ENCODE data around the gene TENT4A. TPM values are rescaled to one million over a fixed set of nuclear protein-coding genes. Genes with fewer than 3 reads are reported as not detected.

TENT4A gene
- total RNA-seq, 1 experiment from 2014 or later = 29.6 TPM

DNA sequence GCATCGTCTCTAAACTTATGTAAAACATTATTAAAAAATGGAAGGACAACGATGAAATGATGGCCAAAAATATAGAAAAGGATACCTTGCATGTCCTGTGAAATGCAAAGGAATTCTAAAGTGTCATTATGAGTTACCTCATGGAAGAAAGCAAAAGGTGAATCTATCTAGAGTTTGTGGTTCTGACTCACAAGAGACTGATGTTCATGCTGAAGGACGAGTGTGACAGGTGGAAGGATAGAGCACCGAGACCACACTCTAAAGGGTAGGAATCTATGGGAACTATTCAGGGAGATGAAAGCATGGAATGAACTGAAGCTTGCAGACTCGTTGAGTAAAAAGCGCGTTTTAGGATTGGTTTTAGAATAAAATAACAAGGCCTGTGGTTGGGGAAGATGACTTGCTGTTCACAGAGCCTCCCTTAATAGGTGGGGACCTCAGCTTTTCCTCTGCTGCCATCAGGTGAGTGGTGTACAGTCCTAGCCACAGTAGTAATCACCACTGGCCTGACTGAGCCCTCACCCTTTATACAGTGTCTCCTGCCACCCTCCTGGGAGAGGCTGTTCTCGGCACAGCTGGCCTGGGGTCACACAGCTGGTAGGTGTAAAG, 11.2 kb downstream of the TENT4A start:
- Histone ChIP-seq H3K27me3 (ENCODE audit: control insufficient read depth, insufficient read depth, low read length) (no peaks in the 10 kb centered on the region), H3K36me3 (ENCODE audit: control insufficient read depth, insufficient read depth, low read length) (no peaks in the 10 kb centered on the region; the same call in 1 of the 2 replicates), H3K27ac (ENCODE audit: low read length) (no peak overlapping the region), H3K4me1 (ENCODE audit: control insufficient read depth, insufficient read depth, low read length) (peaks cover 46% of the 10 kb centered on the region), H3K9me3 (ENCODE audit: control insufficient read depth, insufficient read depth, low read depth, low read length) (no peaks in the 10 kb centered on the region), H3K4me3 (ENCODE audit: low read depth in 2 of 2, low read length in 2 of 2) (no peak overlapping the region)
- no peak for DNase-seq (ENCODE audit: low read depth, low spot score)
- intact Hi-C loops (cut with micrococcal nuclease; ENCODE audit: unreplicated experiment) (no loop called here), in situ Hi-C loops (cut with HindIII; ENCODE audit: low pct_unique_long_range_greater_than_20kb, low sequenced_read_pairs) (no loop called here)
- CTCF ChIA-PET = no interaction called here
- no peak for ATAC-seq
- POLR2A ChIA-PET = no interaction called here
- TF ChIP-seq POLR2AphosphoS5 (IDR thresholded peaks at IDR 0.05; ENCODE audit: low read depth, low read length) (no peak), TCF7L2 (IDR thresholded peaks at IDR 0.05; ENCODE audit: low read depth, low read length) (no peak), SIN3A (IDR thresholded peaks at IDR 0.05; ENCODE audit: borderline replicate concordance, insufficient read depth, low read depth, low read length) (no peak)
- TF ChIP-seq, protein P1, sequence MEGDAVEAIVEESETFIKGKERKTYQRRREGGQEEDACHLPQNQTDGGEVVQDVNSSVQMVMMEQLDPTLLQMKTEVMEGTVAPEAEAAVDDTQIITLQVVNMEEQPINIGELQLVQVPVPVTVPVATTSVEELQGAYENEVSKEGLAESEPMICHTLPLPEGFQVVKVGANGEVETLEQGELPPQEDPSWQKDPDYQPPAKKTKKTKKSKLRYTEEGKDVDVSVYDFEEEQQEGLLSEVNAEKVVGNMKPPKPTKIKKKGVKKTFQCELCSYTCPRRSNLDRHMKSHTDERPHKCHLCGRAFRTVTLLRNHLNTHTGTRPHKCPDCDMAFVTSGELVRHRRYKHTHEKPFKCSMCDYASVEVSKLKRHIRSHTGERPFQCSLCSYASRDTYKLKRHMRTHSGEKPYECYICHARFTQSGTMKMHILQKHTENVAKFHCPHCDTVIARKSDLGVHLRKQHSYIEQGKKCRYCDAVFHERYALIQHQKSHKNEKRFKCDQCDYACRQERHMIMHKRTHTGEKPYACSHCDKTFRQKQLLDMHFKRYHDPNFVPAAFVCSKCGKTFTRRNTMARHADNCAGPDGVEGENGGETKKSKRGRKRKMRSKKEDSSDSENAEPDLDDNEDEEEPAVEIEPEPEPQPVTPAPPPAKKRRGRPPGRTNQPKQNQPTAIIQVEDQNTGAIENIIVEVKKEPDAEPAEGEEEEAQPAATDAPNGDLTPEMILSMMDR (IDR thresholded peaks at IDR 0.05) = no peak
- TF ChIP-seq, protein P2, sequence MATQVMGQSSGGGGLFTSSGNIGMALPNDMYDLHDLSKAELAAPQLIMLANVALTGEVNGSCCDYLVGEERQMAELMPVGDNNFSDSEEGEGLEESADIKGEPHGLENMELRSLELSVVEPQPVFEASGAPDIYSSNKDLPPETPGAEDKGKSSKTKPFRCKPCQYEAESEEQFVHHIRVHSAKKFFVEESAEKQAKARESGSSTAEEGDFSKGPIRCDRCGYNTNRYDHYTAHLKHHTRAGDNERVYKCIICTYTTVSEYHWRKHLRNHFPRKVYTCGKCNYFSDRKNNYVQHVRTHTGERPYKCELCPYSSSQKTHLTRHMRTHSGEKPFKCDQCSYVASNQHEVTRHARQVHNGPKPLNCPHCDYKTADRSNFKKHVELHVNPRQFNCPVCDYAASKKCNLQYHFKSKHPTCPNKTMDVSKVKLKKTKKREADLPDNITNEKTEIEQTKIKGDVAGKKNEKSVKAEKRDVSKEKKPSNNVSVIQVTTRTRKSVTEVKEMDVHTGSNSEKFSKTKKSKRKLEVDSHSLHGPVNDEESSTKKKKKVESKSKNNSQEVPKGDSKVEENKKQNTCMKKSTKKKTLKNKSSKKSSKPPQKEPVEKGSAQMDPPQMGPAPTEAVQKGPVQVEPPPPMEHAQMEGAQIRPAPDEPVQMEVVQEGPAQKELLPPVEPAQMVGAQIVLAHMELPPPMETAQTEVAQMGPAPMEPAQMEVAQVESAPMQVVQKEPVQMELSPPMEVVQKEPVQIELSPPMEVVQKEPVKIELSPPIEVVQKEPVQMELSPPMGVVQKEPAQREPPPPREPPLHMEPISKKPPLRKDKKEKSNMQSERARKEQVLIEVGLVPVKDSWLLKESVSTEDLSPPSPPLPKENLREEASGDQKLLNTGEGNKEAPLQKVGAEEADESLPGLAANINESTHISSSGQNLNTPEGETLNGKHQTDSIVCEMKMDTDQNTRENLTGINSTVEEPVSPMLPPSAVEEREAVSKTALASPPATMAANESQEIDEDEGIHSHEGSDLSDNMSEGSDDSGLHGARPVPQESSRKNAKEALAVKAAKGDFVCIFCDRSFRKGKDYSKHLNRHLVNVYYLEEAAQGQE (IDR thresholded peaks at IDR 0.05; ENCODE audit: insufficient read depth in 1 of 2, low read depth in 2 of 2, low read length in 1 of 2) = no peak
- BruUV-seq (replicated peaks) = no TSS peak

DNA sequence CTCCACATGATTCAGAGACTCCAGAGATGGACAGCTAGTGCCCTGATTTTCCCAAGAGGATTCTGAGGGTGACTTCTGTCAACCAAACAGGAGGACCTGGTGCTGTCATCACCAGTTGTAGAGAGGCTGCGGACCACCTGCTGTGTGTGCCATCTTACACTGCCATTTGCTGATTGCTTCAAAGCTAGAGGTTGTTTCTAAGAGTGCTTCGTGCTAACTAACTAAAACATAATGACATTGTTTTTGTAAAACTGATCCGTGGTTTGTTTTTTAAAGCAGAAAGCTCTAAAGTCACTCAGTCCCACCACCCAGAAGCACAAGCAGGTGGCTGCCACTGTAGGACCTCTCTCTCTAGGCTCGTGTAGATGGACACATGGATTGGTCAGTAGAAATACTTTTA, 12.2 kb downstream of the TENT4A start:
- TF ChIP-seq, protein P2 (IDR thresholded peaks at IDR 0.05; ENCODE audit: insufficient read depth in 1 of 2, low read depth in 2 of 2, low read length in 1 of 2) = no peak
- TF ChIP-seq SIN3A (IDR thresholded peaks at IDR 0.05; ENCODE audit: borderline replicate concordance, insufficient read depth, low read depth, low read length) (no peak), TCF7L2 (IDR thresholded peaks at IDR 0.05; ENCODE audit: low read depth, low read length) (no peak), POLR2AphosphoS5 (IDR thresholded peaks at IDR 0.05; ENCODE audit: low read depth, low read length) (no peak)
- TF ChIP-seq, protein P1 (IDR thresholded peaks at IDR 0.05) = no peak
- intact Hi-C loops (cut with micrococcal nuclease; ENCODE audit: unreplicated experiment) = no loop called here
- Histone ChIP-seq H3K36me3 (ENCODE audit: control insufficient read depth, insufficient read depth, low read length) (no peaks in the 10 kb centered on the region; the same call in 1 of the 2 replicates), H3K27ac (ENCODE audit: low read length) (no peak overlapping the region), H3K27me3 (ENCODE audit: control insufficient read depth, insufficient read depth, low read length) (no peaks in the 10 kb centered on the region), H3K9me3 (ENCODE audit: control insufficient read depth, insufficient read depth, low read depth, low read length) (no peaks in the 10 kb centered on the region), H3K4me3 (ENCODE audit: low read depth in 2 of 2, low read length in 2 of 2) (no peak overlapping the region), H3K4me1 (ENCODE audit: control insufficient read depth, insufficient read depth, low read length) (peaks cover 54% of the 10 kb centered on the region)
- POLR2A ChIA-PET = no interaction called here
- in situ Hi-C loops (cut with HindIII; ENCODE audit: low pct_unique_long_range_greater_than_20kb, low sequenced_read_pairs) = no loop called here
- BruUV-seq (replicated peaks) = no TSS peak
- CTCF ChIA-PET = no interaction called here
- ATAC-seq (no peak), DNase-seq (ENCODE audit: low read depth, low spot score) (no peak)
